ENCODE measurements around the gene VAMP2.

Gene VAMP2, protein sequence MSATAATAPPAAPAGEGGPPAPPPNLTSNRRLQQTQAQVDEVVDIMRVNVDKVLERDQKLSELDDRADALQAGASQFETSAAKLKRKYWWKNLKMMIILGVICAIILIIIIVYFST

DNA sequence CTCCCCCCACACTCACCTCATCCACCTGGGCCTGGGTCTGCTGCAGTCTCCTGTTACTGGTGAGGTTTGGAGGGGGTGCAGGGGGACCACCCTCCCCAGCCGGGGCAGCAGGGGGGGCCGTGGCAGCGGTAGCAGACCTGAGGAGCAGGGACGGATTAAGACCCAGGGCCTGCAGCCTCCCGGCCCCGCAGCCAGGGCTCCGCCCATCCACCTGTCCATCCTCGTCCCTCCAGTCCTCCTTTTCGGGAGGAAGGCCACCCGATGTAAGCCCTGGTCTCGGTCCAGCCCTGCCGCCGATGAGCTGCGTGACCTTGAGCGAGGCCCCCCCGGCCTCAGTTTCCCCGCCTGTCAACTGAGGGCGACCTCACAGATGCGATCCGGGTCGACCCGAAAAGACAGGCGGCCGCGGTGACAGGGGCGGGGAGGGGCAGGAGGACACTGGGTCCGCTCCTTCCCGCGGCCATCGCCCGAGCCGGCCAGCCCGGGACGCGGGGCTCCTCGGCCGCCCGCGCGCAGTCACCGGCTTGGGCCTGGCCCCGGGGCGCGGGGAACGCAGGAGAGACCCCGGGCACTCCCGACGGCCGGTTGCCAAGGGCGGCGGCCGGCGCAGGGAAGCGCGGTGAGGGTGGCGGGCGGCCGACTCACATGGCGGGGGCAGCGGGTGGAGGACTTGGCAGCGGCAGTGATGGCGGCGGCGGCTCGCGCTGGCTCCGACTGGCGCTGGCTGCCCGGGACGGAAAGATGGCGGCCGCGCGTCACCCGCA lies at the start of gene VAMP2:
Gene VAMP2 (minus strand): TSS at position 716 of the 764 bp plus-strand sequence. CDS start 69 bp downstream, at position 647.
- peak; percentile 90 for DNase-seq (ENCODE audit: low spot score)

GRCh38 chr17:8210761-8211458 lies 48.2 kb upstream of the VAMP2 start:
- DNase-seq (ENCODE audit: low spot score): no peak

DNA sequence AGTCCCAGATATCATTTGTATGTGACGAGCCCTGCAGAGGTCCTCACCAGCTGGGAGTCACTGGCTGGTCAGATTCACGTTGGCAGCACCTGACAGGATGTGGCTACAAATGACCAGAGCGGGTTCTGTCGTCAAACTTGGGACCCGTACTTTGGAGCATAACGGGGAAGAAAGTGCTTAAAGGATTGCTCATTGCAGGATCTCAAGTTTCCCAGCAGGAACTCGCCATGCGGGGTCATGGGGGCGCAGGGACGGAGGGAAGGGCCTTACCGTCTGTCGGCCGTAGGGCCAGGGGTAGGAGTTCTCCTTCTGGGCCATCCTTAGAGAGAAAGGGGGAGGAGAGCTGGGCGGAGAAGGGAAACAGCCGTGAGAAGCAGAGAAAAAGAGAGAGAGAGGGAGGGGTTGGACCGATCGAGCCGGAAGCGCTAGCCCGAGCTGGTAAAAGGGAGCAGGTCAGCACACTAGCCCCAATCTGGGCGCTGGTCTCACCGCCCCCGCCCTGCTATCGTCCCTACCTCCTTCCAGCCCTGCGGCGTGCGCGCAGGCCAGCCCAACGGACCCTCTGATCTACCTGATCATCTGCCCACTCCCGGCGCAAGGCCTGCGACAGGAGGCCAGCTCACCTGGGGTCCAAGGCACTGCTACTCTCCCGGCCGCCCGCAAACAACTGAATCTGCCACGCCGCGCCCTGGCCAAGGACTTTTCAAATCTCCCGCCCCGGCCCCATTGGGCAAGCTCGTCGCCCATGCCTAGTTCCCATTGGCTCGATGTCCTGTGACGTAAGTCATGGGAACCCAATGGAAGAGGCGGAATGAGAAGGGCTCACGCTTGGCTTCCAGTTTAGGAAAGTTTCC lies 47.4 kb upstream of the VAMP2 start, which contains the start of gene AURKB:
Gene AURKB (minus strand): TSS at position 669 of the 854 bp plus-strand sequence. CDS start 351 bp downstream, at position 318.
- peak; percentile 93 for DNase-seq (ENCODE audit: low spot score)

GRCh38 chr17:8206536-8206935 lies 43.8 kb upstream of the VAMP2 start:
- DNase-seq (ENCODE audit: low spot score): no peak

GRCh38 chr17:8204761-8205555 lies 42.2 kb upstream of the VAMP2 start:
- DNase-seq (ENCODE audit: low spot score): no peak

DNA sequence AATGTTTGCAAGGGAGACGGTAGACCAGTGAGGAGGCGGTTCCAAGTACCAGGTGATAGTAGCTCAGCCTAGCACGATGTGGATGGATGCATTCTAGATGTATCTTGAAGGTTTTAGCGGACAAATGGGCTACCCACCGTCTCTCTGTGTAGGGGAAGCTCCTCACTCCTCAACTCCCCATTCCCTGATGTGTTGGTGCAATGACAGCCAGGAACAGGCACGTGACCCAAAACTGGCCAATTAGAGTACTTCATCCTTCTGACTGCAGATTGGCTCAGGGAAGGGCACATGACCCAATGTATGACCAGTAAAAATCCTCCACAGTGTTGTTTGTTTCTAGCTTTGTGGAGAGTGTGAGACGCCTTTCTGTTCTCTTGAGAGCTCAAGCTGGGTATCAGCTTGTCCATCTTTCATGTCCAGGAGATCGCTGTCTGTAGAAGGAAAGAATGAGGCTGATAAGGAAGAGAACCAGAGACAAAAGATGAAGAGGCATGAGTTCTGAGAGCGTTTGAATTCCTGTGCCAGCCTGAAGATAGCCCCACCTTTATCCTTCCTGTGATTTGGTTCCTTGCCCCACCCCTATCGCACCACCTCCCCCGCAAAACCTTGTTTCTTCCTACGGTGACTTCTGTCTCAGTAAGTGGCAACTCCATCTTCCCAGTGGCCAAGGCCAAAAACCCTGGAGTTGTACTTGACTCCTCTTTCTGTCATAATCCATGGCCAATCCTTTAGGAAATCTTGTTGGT lies 29.5 kb upstream of the VAMP2 start:
- DNase-seq (ENCODE audit: low spot score): no peak

DNA sequence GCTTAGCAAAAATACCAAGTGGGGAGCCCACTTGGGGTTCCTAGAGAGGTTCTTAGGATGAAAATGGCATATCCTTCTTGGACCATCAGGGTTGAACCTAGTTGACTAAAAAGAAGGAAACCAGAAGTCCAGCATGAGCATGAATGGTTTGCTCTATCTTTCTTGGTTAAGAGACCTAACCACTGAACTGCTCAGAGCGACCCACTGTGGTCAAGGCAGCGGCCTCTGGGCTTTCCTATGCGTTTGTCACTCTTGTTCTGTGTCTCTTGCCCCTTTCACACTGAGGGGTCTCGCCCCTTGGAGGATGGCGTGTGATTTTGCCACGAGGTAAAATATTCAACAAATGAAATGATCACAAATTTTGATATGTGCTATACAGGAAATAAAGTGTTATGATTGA lies 27.8 kb upstream of the VAMP2 start:
- DNase-seq (ENCODE audit: low spot score): no peak

- peak; percentile 94 for DNase-seq (ENCODE audit: low spot score)
Observed at GRCh38 chr17:8189711-8190477, 27.1 kb upstream of the VAMP2 start, which contains the start of gene BORCS6. Gene BORCS6, minus strand, starts transcription at chr17:8190180. Its CDS starts 40 bp downstream, at chr17:8190140.

GRCh38 chr17:8189041-8189710 lies 26.4 kb upstream of the VAMP2 start:
- DNase-seq (ENCODE audit: low spot score): no peak

DNA sequence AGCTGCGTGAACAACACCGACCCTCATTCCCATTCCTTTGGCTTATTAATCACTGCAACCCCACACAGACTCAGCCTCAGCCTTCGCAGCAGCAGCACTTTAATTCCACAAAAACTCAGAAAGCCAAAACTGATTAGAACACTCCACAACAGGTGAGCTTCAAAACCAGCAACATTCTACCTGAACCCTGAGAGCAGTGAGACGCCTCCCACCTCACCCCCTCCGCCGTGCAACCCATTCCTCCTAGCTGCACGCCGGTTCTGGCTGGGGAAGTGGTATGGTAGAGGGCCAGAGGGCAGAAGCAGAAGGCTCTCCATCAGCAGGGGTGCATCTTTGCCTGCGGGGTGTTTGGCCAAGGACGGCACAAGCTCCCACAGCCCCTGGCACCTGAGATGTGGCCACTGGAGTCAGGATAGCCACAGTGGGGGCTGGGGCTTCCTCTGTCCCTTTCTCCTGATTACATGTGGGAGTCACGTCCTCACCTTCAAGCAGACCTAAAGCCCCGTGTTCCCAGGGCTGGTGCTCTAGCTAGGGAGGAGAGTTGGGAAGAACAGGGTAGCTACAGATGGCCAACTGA lies 25.6 kb upstream of the VAMP2 start:
- no peak for DNase-seq (ENCODE audit: low spot score)

GRCh38 chr17:8187517-8188262 lies 24.9 kb upstream of the VAMP2 start:
- peak; percentile 94 for DNase-seq (ENCODE audit: low spot score)

- peak; percentile 98 for DNase-seq (ENCODE audit: low spot score)
Observed at GRCh38 chr17:8186787-8187516, 24.2 kb upstream of the VAMP2 start.

GRCh38 chr17:8186446-8186786 lies 23.7 kb upstream of the VAMP2 start:
- DNase-seq (ENCODE audit: low spot score): no peak

- DNase-seq (ENCODE audit: low spot score): peak; percentile 98
Observed at GRCh38 chr17:8185582-8186445, 23.1 kb upstream of the VAMP2 start.

- DNase-seq (ENCODE audit: low spot score): no peak
Observed at GRCh38 chr17:8176998-8177731, 14.4 kb upstream of the VAMP2 start.
